SK-N-SH (cell line): Measurements from ENCODE around the gene KIAA1549. TPM values are rescaled to one million over a fixed set of nuclear protein-coding genes. Genes with fewer than 3 reads are reported as not detected.

Source experiments
- CTCF ChIA-PET: fragments of 300-600, 350-600 bp; formaldehyde crosslinking; extraction: SDS; loops from one replicate; lab custom pipeline; 2021; lab: Yijun Ruan, JAX
- POLR2A ChIA-PET: fragments of 350-600 bp; sonication (Branson Sonifier 250); formaldehyde crosslinking; extraction: SDS; loops from one replicate; lab custom pipeline; 2020; ENCODE audit warnings: antibody characterized with exemption, inconsistent platforms; lab: Yijun Ruan, JAX
- DNase-seq: peaks from one replicate; pipeline ENCODE4 v3.0.0; 2012
- H2AFZ ChIP-seq: fragments of 200-600 bp; sonication (generic); 2 replicates; pipeline ENCODE4 v1.8.1; 2016; ENCODE audit warnings: antibody characterized with exemption, mild to moderate bottlenecking, low read depth
- H3F3A ChIP-seq: fragments of 200-600 bp; sonication (generic); replicated peaks from 2 replicates; pipeline ENCODE3; 2016; ENCODE audit warnings: antibody characterized with exemption, mild to moderate bottlenecking; ENCODE audit not compliant: insufficient read depth
- H3K27ac ChIP-seq, 2 experiments: fragments of 200-500 bp in 1 of 2; fragments of 200-600 bp in 1 of 2; sonication (Bioruptor generic) in 1 of 2; sonication (generic), shearing (Covaris generic) in 1 of 2; 2 replicates each; pipeline versions ENCODE4 v1.5.1 to v1.6.1; 2014 to 2016; ENCODE audit warnings: low read depth in 2 of 2, inconsistent platforms in 1 of 2, low read length in 1 of 2, mild to moderate bottlenecking in 1 of 2, mixed read lengths in 1 of 2
- H3K27me3 ChIP-seq: fragments of 200-600 bp; sonication (generic), shearing (Covaris generic); 2 replicates; pipeline ENCODE4 v1.6.1; 2016; ENCODE audit warnings: mixed run types; ENCODE audit not compliant: insufficient read depth
- H3K36me3 ChIP-seq, 2 experiments: fragments of 200-500 bp in 1 of 2; fragments of 200-600 bp in 1 of 2; sonication (Bioruptor generic) in 1 of 2; sonication (generic) in 1 of 2; replicated peaks in 1 of 2; 2 replicates each; pipeline versions ENCODE3 to v1.5.1; 2014 to 2016; ENCODE audit warnings: low read length in 1 of 2, mild to moderate bottlenecking in 1 of 2; ENCODE audit not compliant: insufficient read depth in 2 of 2, control insufficient read depth in 1 of 2
- H3K4me1 ChIP-seq, 2 experiments: fragments of 200-500 bp in 1 of 2; fragments of 200-600 bp in 1 of 2; sonication (Bioruptor generic) in 1 of 2; sonication (generic), shearing (Covaris generic) in 1 of 2; 2 replicates each; pipeline versions ENCODE4 v1.5.1 to v1.6.1; 2014 to 2016; ENCODE audit warnings: low read depth in 1 of 2, low read length in 1 of 2, mixed run types in 1 of 2; ENCODE audit not compliant: insufficient read depth in 2 of 2, control insufficient read depth in 1 of 2
- H3K4me2 ChIP-seq: fragments of 200-600 bp; sonication (generic), shearing (Covaris generic); 2 replicates; pipeline ENCODE4 v1.6.1; 2017; ENCODE audit warnings: mixed run types
- H3K4me3 ChIP-seq, 2 experiments: fragments of 200-500 bp in 1 of 2; fragments of 200-600 bp in 1 of 2; sonication (Bioruptor generic) in 1 of 2; sonication (generic), shearing (Covaris generic) in 1 of 2; 2 replicates each; pipeline versions ENCODE4 v1.5.1 to v1.8.1; 2014 to 2016; ENCODE audit warnings: low read depth in 2 of 2, inconsistent platforms in 1 of 2, low read length in 1 of 2, mild to moderate bottlenecking in 1 of 2, mixed read lengths in 1 of 2, moderate library complexity in 1 of 2
- H3K79me2 ChIP-seq: fragments of 200-600 bp; sonication (generic); 2 replicates; pipeline ENCODE4 v1.8.1; 2017; ENCODE audit warnings: mild to moderate bottlenecking; ENCODE audit not compliant: insufficient read depth
- H3K9ac ChIP-seq: fragments of 200-600 bp; sonication (generic); 2 replicates; pipeline ENCODE4 v1.6.1; 2017; ENCODE audit warnings: mixed run types
- H3K9me2 ChIP-seq: fragments of 200-600 bp; sonication (generic); 2 replicates; pipeline ENCODE4 v1.6.1; 2017; ENCODE audit warnings: mixed run types
- H3K9me3 ChIP-seq: fragments of 200-600 bp; sonication (generic); 2 replicates; pipeline ENCODE4 v1.6.1; 2017; ENCODE audit warnings: mixed run types, mild to moderate bottlenecking, moderate library complexity
- H4K20me1 ChIP-seq: fragments of 200-600 bp; sonication (generic); 2 replicates; pipeline ENCODE4 v1.6.1; 2017; ENCODE audit warnings: mild to moderate bottlenecking, mixed run types; ENCODE audit not compliant: insufficient read depth
- CTCF ChIP-seq: fragments of 200-600 bp; sonication (generic); IDR thresholded peaks from 2 replicates; pipeline ENCODE4 v1.6.1; 2017; ENCODE audit warnings: antibody characterized with exemption, mild to moderate bottlenecking, moderate library complexity
- GABPA ChIP-seq: IDR thresholded peaks from 2 replicates; pipeline ENCODE4 v1.4.0; 2012; ENCODE audit warnings: low read depth, mild to moderate bottlenecking
- PBX3 ChIP-seq: IDR thresholded peaks from 2 replicates; pipeline ENCODE4; 2012
- RFX5 ChIP-seq: IDR thresholded peaks from 2 replicates; pipeline ENCODE4 v1.6.1; 2012; ENCODE audit warnings: mild to moderate bottlenecking, improper control_type of control experiment, low read length
- RXRA ChIP-seq: IDR thresholded peaks from 2 replicates; pipeline ENCODE4 v1.4.0; 2012; ENCODE audit warnings: low read depth, mild to moderate bottlenecking, borderline replicate concordance
- TCF12 ChIP-seq: IDR thresholded peaks from 2 replicates; pipeline ENCODE4 v1.4.0; 2012
- USF1 ChIP-seq: IDR thresholded peaks from 2 replicates; pipeline ENCODE4 v1.4.0; 2012; ENCODE audit warnings: low read depth, borderline replicate concordance
- YY1 ChIP-seq: IDR thresholded peaks from 2 replicates; pipeline ENCODE4 v1.4.0; 2012; ENCODE audit warnings: low read depth, mild to moderate bottlenecking
- WGBS: methylation state at CpG from one replicate; pipeline ENCODE4 v1.1.6; 2017; ENCODE audit warnings: low lambda C conversion rate; 5-methylcytosine and 5-hydroxymethylcytosine counted together
- polyA plus RNA-seq, 3 experiments: library from polyadenylated mRNA; depleted of rRNA; stranded (reverse); fragments of >200 nt; gene quantifications; 2 replicates each; pipeline ENCODE4 v1.2.3, GENCODE V29; 2012

Gene KIAA1549
- polyA plus RNA-seq, 1 of the 3 experiments (the other 2 are of a cell fraction) = 3.6 TPM

GRCh38 chr7:138945821-138946220, 35.4 kb downstream of the KIAA1549 start:
- TF ChIP-seq PBX3 = no peak
- H3K4me1 ChIP-seq = peaks cover 0 to 3% of the 10 kb centered on the region in 2 experiments; a peak in 1 of 4 replicates
- H3K4me3 ChIP-seq = no peak overlapping the region
- POLR2A ChIA-PET = no interaction called here
- no peak overlapping the region for H3K4me2 ChIP-seq
- no peaks in the 10 kb centered on the region for H3K27me3 ChIP-seq
- H3K9ac ChIP-seq = no peak overlapping the region
- CTCF ChIA-PET = interaction anchor here (2.0 to 2.1 kb wide), 2 partner anchors 10 kb away, joined by 4 to 7 read pairs; no protein-coding TSS in a partner anchor
- no peaks in the 10 kb centered on the region for H3K9me2 ChIP-seq
- no peaks in the 10 kb centered on the region for H3K36me3 ChIP-seq
- 90% methylated on average over 3 of the region's 3 CpGs for WGBS
- no peak overlapping the region for H3K27ac ChIP-seq
- no peaks in the 10 kb centered on the region; the same call in 1 of the 2 replicates for H4K20me1 ChIP-seq
- H3F3A ChIP-seq = no peaks in the 10 kb centered on the region
- H3K79me2 ChIP-seq = peaks cover 8% of the 10 kb centered on the region; the same call in 1 of the 2 replicates
- DNase-seq = no peak
- H3K9me3 ChIP-seq = no peaks in the 10 kb centered on the region
- no peak overlapping the region for H2AFZ ChIP-seq

GRCh38 chr7:138945154-138945553, 36.0 kb downstream of the KIAA1549 start:
- ChIA-PET CTCF (interaction anchor here (0.6 to 2.0 kb wide), 2 partner anchors 10 to 23 kb away, joined by 3 to 4 read pairs; no protein-coding TSS in a partner anchor), POLR2A (no interaction called here)
- H4K20me1 ChIP-seq = no peaks in the 10 kb centered on the region; the same call in 1 of the 2 replicates
- no peak overlapping the region for H3K9ac ChIP-seq
- no peaks in the 10 kb centered on the region for H3F3A ChIP-seq
- H2AFZ ChIP-seq = no peak overlapping the region
- H3K4me3 ChIP-seq = no peak overlapping the region
- 98% methylated on average over 3 of the region's 3 CpGs for WGBS
- no peak for DNase-seq
- H3K36me3 ChIP-seq = no peaks in the 10 kb centered on the region
- no peak for TF ChIP-seq RFX5
- TF ChIP-seq TCF12 = no peak
- TF ChIP-seq YY1 = no peak
- H3K9me3 ChIP-seq = no peaks in the 10 kb centered on the region
- no peak overlapping the region for H3K27ac ChIP-seq
- H3K4me2 ChIP-seq = no peak overlapping the region
- peaks cover 8% of the 10 kb centered on the region; the same call in 1 of the 2 replicates for H3K79me2 ChIP-seq
- no peaks in the 10 kb centered on the region for H3K9me2 ChIP-seq
- H3K27me3 ChIP-seq = no peaks in the 10 kb centered on the region
- H3K4me1 ChIP-seq = peaks cover 0 to 3% of the 10 kb centered on the region in 2 experiments; a peak in 1 of 4 replicates

- TF ChIP-seq CTCF (no peak), YY1 (no peak), RXRA (no peak), GABPA (no peak), USF1 (no peak)
- no peak overlapping the region for H3K9ac ChIP-seq
- H3K27ac ChIP-seq = no peak overlapping the region
- ChIA-PET POLR2A (no interaction called here), CTCF (interaction anchor here (0.6 to 2.0 kb wide), 3 partner anchors 9 to 36 kb away, joined by 3 to 6 read pairs (median 4); no protein-coding TSS in a partner anchor)
- H3K27me3 ChIP-seq = no peaks in the 10 kb centered on the region
- no peaks in the 10 kb centered on the region for H3F3A ChIP-seq
- H3K4me1 ChIP-seq = peaks cover 0 to 3% of the 10 kb centered on the region in 2 experiments; a peak in 1 of 4 replicates
- WGBS = 98% methylated on average over 2 of the region's 2 CpGs
- no peaks in the 10 kb centered on the region for H3K36me3 ChIP-seq
- H4K20me1 ChIP-seq = no peaks in the 10 kb centered on the region; the same call in 1 of the 2 replicates
- H2AFZ ChIP-seq = no peak overlapping the region
- H3K4me2 ChIP-seq = no peak overlapping the region
- DNase-seq = no peak
- peaks cover 5% of the 10 kb centered on the region; the same call in 1 of the 2 replicates for H3K79me2 ChIP-seq
- no peaks in the 10 kb centered on the region for H3K9me3 ChIP-seq
- H3K9me2 ChIP-seq = no peaks in the 10 kb centered on the region
- no peak overlapping the region for H3K4me3 ChIP-seq
Observed at GRCh38 chr7:138944592-138944991, 36.6 kb downstream of the KIAA1549 start.
